ENCODE results near the gene LRMDA. TPM values are rescaled to one million over a fixed set of nuclear protein-coding genes. Genes with fewer than 3 reads are reported as not detected.

The LRMDA gene
- total RNA-seq, 4 donors from 2014 or later: 1.5 to 15.7 (median 4.6) TPM

- Histone ChIP-seq H3K27me3 (no peaks in the 10 kb centered on the region), H3K4me3 (no peak overlapping the region), H3K27ac (peak overlapping the region; percentile 18 to 64), H3K9me3 (no peaks in the 10 kb centered on the region), H3K4me1 (peaks cover 0 to 9% of the 10 kb centered on the region in 2 donors), H3K36me3 (no peaks in the 10 kb centered on the region)
- intact Hi-C loops (cut with DNase I; ENCODE audit: low total_unique reads): no loop called here
- TF ChIP-seq CTCF (IDR thresholded peaks at IDR 0.05): no peak
- no peak for TF ChIP-seq POLR2A (IDR thresholded peaks at IDR 0.05)
- DNase-seq: no peak
These were observed 110.7 kb downstream of the LRMDA start for GRCh38 chr10:75542084-75542483.

- intact Hi-C loops (cut with DNase I; ENCODE audit: low total_unique reads): no loop called here
- Histone ChIP-seq H3K27ac (peak overlapping the region; percentile 62 to 64), H3K9me3 (no peaks in the 10 kb centered on the region), H3K27me3 (no peaks in the 10 kb centered on the region), H3K4me3 (no peak overlapping the region), H3K36me3 (no peaks in the 10 kb centered on the region), H3K4me1 (peaks cover 0 to 9% of the 10 kb centered on the region in 2 donors)
- TF ChIP-seq CTCF (IDR thresholded peaks at IDR 0.05): no peak
- TF ChIP-seq POLR2A (IDR thresholded peaks at IDR 0.05): no peak
- DNase-seq: peak; percentile 81 to 82
These were observed 111.5 kb downstream of the LRMDA start for GRCh38 chr10:75542906-75543305.

- no peaks in the 10 kb centered on the region for H3K36me3 ChIP-seq
- H3K27ac ChIP-seq: peak overlapping the region; percentile 62 to 64
- H3K4me3 ChIP-seq: no peak overlapping the region
- no peak for DNase-seq
- H3K4me1 ChIP-seq: peaks cover 0 to 14% of the 10 kb centered on the region in 2 donors
- intact Hi-C loops (cut with DNase I; ENCODE audit: low total_unique reads): no loop called here
- H3K9me3 ChIP-seq: no peaks in the 10 kb centered on the region
- no peaks in the 10 kb centered on the region for H3K27me3 ChIP-seq
- no peak for TF ChIP-seq CTCF (IDR thresholded peaks at IDR 0.05)
- no peak for TF ChIP-seq POLR2A (IDR thresholded peaks at IDR 0.05)
These were observed 113.0 kb downstream of the LRMDA start for GRCh38 chr10:75544386-75544785.

- TF ChIP-seq POLR2A (IDR thresholded peaks at IDR 0.05): no peak
- no peak for TF ChIP-seq CTCF (IDR thresholded peaks at IDR 0.05)
- Histone ChIP-seq H3K4me3 (no peak overlapping the region), H3K27ac (peak overlapping the region in 1 of 2 donors; percentile 5), H3K9me3 (no peaks in the 10 kb centered on the region), H3K4me1 (peaks cover 0 to 14% of the 10 kb centered on the region in 2 donors), H3K27me3 (no peaks in the 10 kb centered on the region), H3K36me3 (no peaks in the 10 kb centered on the region)
- intact Hi-C loops (cut with DNase I; ENCODE audit: low total_unique reads): no loop called here
- no peak for DNase-seq
These were observed 113.7 kb downstream of the LRMDA start for GRCh38 chr10:75544993-75545706.

- DNase-seq: no peak
- H3K27ac ChIP-seq: no peak overlapping the region
- H3K4me1 ChIP-seq: peaks cover 0 to 14% of the 10 kb centered on the region in 2 donors
- no peaks in the 10 kb centered on the region for H3K27me3 ChIP-seq
- H3K9me3 ChIP-seq: no peaks in the 10 kb centered on the region
- no peak for TF ChIP-seq CTCF (IDR thresholded peaks at IDR 0.05)
- no peak for TF ChIP-seq POLR2A (IDR thresholded peaks at IDR 0.05)
- no peaks in the 10 kb centered on the region for H3K36me3 ChIP-seq
- intact Hi-C loops (cut with DNase I; ENCODE audit: low total_unique reads): no loop called here
- H3K4me3 ChIP-seq: no peak overlapping the region
These were observed 114.6 kb downstream of the LRMDA start for GRCh38 chr10:75546004-75546403.
